ENCODE data around the gene NTSR2. TPM values are rescaled to one million over a fixed set of nuclear protein-coding genes. Genes with fewer than 3 reads are reported as not detected.
A peak's percentile ranks its signal among the peaks of the same experiment; 100 is the strongest.

NTSR2 gene
- total RNA-seq, 1 donor from 2014 or later = not detected

GRCh38 chr2:11651856-11652548 lies 18.0 kb downstream of the NTSR2 start:
- DNase-seq (ENCODE audit: low read depth) = no peak

GRCh38 chr2:11649093-11649492 lies 20.9 kb downstream of the NTSR2 start:
- TF ChIP-seq CTCF (IDR thresholded peaks at IDR 0.05; ENCODE audit: insufficient read depth, low read length, severe bottlenecking) = no peak
- DNase-seq (ENCODE audit: low read depth) (no peak), FAIRE-seq (no peak)
- Histone ChIP-seq H3K4me3 (ENCODE audit: low read depth, low read length) (no peak overlapping the region), H3K27me3 (ENCODE audit: control insufficient read depth, insufficient read depth, low read length) (peaks cover 5% of the 10 kb centered on the region), H3K36me3 (ENCODE audit: control insufficient read depth, insufficient read depth, low read length) (no peaks in the 10 kb centered on the region)

More at GRCh38 chr2:11651856-11652548, 18.0 kb downstream of the NTSR2 start:
- Histone ChIP-seq H3K36me3 (ENCODE audit: control insufficient read depth, insufficient read depth, low read length) (no peaks in the 10 kb centered on the region), H3K4me3 (ENCODE audit: low read depth, low read length) (no peak overlapping the region), H3K27me3 (ENCODE audit: control insufficient read depth, insufficient read depth, low read length) (peaks cover 5% of the 10 kb centered on the region)
- FAIRE-seq = no peak
- TF ChIP-seq CTCF (IDR thresholded peaks at IDR 0.05; ENCODE audit: insufficient read depth, low read length, severe bottlenecking) = no peak

GRCh38 chr2:11647834-11648600 lies 22.0 kb downstream of the NTSR2 start:
- no peaks in the 10 kb centered on the region for H3K36me3 ChIP-seq (ENCODE audit: control insufficient read depth, insufficient read depth, low read length)

GRCh38 chr2:11646530-11646929 lies 23.5 kb downstream of the NTSR2 start:
- TF ChIP-seq CTCF (IDR thresholded peaks at IDR 0.05; ENCODE audit: insufficient read depth, low read length, severe bottlenecking) = no peak
- Histone ChIP-seq H3K4me3 (ENCODE audit: low read depth, low read length) (no peak overlapping the region), H3K27me3 (ENCODE audit: control insufficient read depth, insufficient read depth, low read length) (peaks cover 5% of the 10 kb centered on the region), H3K36me3 (ENCODE audit: control insufficient read depth, insufficient read depth, low read length) (no peaks in the 10 kb centered on the region)
- DNase-seq (ENCODE audit: low read depth) = no peak
- FAIRE-seq = no peak

More at GRCh38 chr2:11647834-11648600, 22.0 kb downstream of the NTSR2 start:
- Histone ChIP-seq H3K4me3 (ENCODE audit: low read depth, low read length) (no peak overlapping the region), H3K27me3 (ENCODE audit: control insufficient read depth, insufficient read depth, low read length) (peaks cover 8% of the 10 kb centered on the region)
- peak; percentile 26 for DNase-seq (ENCODE audit: low read depth)
- no peak for FAIRE-seq
- TF ChIP-seq CTCF (IDR thresholded peaks at IDR 0.05; ENCODE audit: insufficient read depth, low read length, severe bottlenecking) = peak; percentile 43

- Histone ChIP-seq H3K27me3 (ENCODE audit: control insufficient read depth, insufficient read depth, low read length) (peaks cover 4% of the 10 kb centered on the region), H3K36me3 (ENCODE audit: control insufficient read depth, insufficient read depth, low read length) (no peaks in the 10 kb centered on the region), H3K4me3 (ENCODE audit: low read depth, low read length) (no peak overlapping the region)
- TF ChIP-seq CTCF (IDR thresholded peaks at IDR 0.05; ENCODE audit: insufficient read depth, low read length, severe bottlenecking) = no peak
- FAIRE-seq (no peak), DNase-seq (ENCODE audit: low read depth) (no peak)
Observed at GRCh38 chr2:11644293-11644692, 25.7 kb downstream of the NTSR2 start.
